Stimulated activated CD8-positive, alpha-beta memory T cell treated with anti-CD3 and anti-CD28 coated beads, Interleukin-12 subunit alpha, Interleukin-12 subunit beta, amount 100 ng/mL, for 4 hours (primary cell): ENCODE measurements around the gene SMIM10L1.

Source experiments
- DNase-seq: peaks from one replicate; pipeline ENCODE4 v3.0.0-alpha.2; 2020; ENCODE audit warnings: low read depth

SMIM10L1 gene

GRCh38 chr12:11171145-11171968 lies at the start of gene SMIM10L1:
Gene SMIM10L1, plus strand, starts transcription at chr12:11171194. Its CDS starts 163 bp downstream, at chr12:11171357.
- peak; percentile 74 for DNase-seq

- no peak for DNase-seq
These were observed 40.6 kb upstream of the SMIM10L1 start for GRCh38 chr12:11130382-11130781.

GRCh38 chr12:11130999-11131398 lies 40.0 kb upstream of the SMIM10L1 start:
- DNase-seq: no peak

GRCh38 chr12:11133162-11133561 lies 37.8 kb upstream of the SMIM10L1 start:
- DNase-seq: no peak

- no peak for DNase-seq
These were observed 37.2 kb upstream of the SMIM10L1 start for GRCh38 chr12:11133816-11134215.

GRCh38 chr12:11134305-11134704 lies 36.7 kb upstream of the SMIM10L1 start, which contains the start of gene TAS2R30:
Gene TAS2R30, minus strand, starts transcription at chr12:11134644. Its CDS starts 400 bp downstream, at chr12:11134244.
- DNase-seq: no peak

GRCh38 chr12:11136075-11136474 lies 34.9 kb upstream of the SMIM10L1 start:
- DNase-seq: no peak

- DNase-seq: no peak
These were observed 27.6 kb upstream of the SMIM10L1 start for GRCh38 chr12:11143352-11143751.

- no peak for DNase-seq
These were observed 26.7 kb upstream of the SMIM10L1 start for GRCh38 chr12:11144297-11144696.

GRCh38 chr12:11147420-11147819 lies 23.6 kb upstream of the SMIM10L1 start:
- no peak for DNase-seq

- DNase-seq: no peak
These were observed 20.2 kb upstream of the SMIM10L1 start for GRCh38 chr12:11150832-11151231.

- no peak for DNase-seq
These were observed 18.3 kb upstream of the SMIM10L1 start for GRCh38 chr12:11152725-11153124.

GRCh38 chr12:11154400-11154925 lies 16.5 kb upstream of the SMIM10L1 start:
- no peak for DNase-seq

GRCh38 chr12:11158885-11159444 lies 12.0 kb upstream of the SMIM10L1 start:
- DNase-seq: no peak

- DNase-seq: no peak
These were observed 8.5 kb upstream of the SMIM10L1 start for GRCh38 chr12:11162502-11162901.

GRCh38 chr12:11164384-11164783 lies 6.6 kb upstream of the SMIM10L1 start:
- no peak for DNase-seq

GRCh38 chr12:11166300-11166699 lies 4.7 kb upstream of the SMIM10L1 start:
- no peak for DNase-seq

- DNase-seq: no peak
These were observed 217 bp upstream of the SMIM10L1 start for GRCh38 chr12:11170810-11171144.

- no peak for DNase-seq
These were observed 1.1 kb downstream of the SMIM10L1 start for GRCh38 chr12:11171969-11172675.

GRCh38 chr12:11174022-11174421 lies 3.0 kb downstream of the SMIM10L1 start:
- DNase-seq: no peak

- DNase-seq: no peak
These were observed 7.3 kb downstream of the SMIM10L1 start for GRCh38 chr12:11178250-11178649.

- no peak for DNase-seq
These were observed 11.5 kb downstream of the SMIM10L1 start for GRCh38 chr12:11182529-11182928.

- no peak for DNase-seq
These were observed 12.0 kb downstream of the SMIM10L1 start for GRCh38 chr12:11183011-11183410.
